Keratinocyte (primary cell): ENCODE data around the gene GAPVD1. TPM values are rescaled to one million over a fixed set of nuclear protein-coding genes. Genes with fewer than 3 reads are reported as not detected.

Source experiments
- DNase-seq: peaks from one replicate; pipeline ENCODE4 v3.0.0-alpha.2; 2011; ENCODE audit warnings: low read depth, missing footprints, low spot score
- FAIRE-seq: peaks from 2 replicates; lab custom pipeline; 2011; peaks lifted over from hg19 to GRCh38; lab: Jason Lieb, UNC
- H2AFZ ChIP-seq: 2 replicates; pipeline ENCODE4 v1.6.0; 2012; ENCODE audit warnings: low read length, control low read depth, inconsistent platforms; ENCODE audit not compliant: control insufficient read depth
- H3K27ac ChIP-seq: 2 replicates; pipeline ENCODE4 v1.5.1; 2011; ENCODE audit warnings: low read length; ENCODE audit not compliant: control insufficient read depth, insufficient read depth
- H3K27me3 ChIP-seq: 3 replicates; pipeline ENCODE4 v1.6.0; 2011; ENCODE audit warnings: low read length; ENCODE audit not compliant: control insufficient read depth, insufficient read depth; ENCODE audit errors: extremely low read depth
- H3K36me3 ChIP-seq, 2 experiments: 2 replicates in 1 of 2; 3 replicates in 1 of 2; pipeline ENCODE4 v1.5.1; 2011; ENCODE audit warnings: low read length in 2 of 2, mild to moderate bottlenecking in 1 of 2; ENCODE audit not compliant: control insufficient read depth in 2 of 2, insufficient read depth in 2 of 2; ENCODE audit errors: extremely low read depth in 1 of 2
- H3K4me1 ChIP-seq: 3 replicates; pipeline ENCODE4 v1.5.1; 2011; ENCODE audit warnings: low read length; ENCODE audit not compliant: control insufficient read depth, insufficient read depth; ENCODE audit errors: extremely low read depth
- H3K4me2 ChIP-seq: 3 replicates; pipeline ENCODE4 v1.6.0; 2011; ENCODE audit warnings: low read depth, low read length; ENCODE audit not compliant: control insufficient read depth, insufficient read depth; ENCODE audit errors: extremely low read depth
- H3K4me3 ChIP-seq, 3 experiments: fragments of 200-600 bp in 1 of 3; sonication (generic) in 1 of 3; 2 replicates in 2 of 3; 3 replicates in 1 of 3; pipeline ENCODE4 v1.5.1; 2011 to 2016; ENCODE audit warnings: low read length in 3 of 3, mild to moderate bottlenecking in 3 of 3, control low read depth in 2 of 3, inconsistent platforms in 1 of 3, low read depth in 1 of 3, mixed read lengths in 1 of 3, mixed run types in 1 of 3, moderate library complexity in 1 of 3; ENCODE audit not compliant: control insufficient read depth in 2 of 3, insufficient read depth in 2 of 3; ENCODE audit errors: extremely low read depth in 1 of 3
- H3K79me2 ChIP-seq: 2 replicates; pipeline ENCODE4 v1.6.0; 2012; ENCODE audit warnings: low read length; ENCODE audit not compliant: control insufficient read depth, insufficient read depth
- H3K9ac ChIP-seq: 3 replicates; pipeline ENCODE4 v1.6.0; 2011; ENCODE audit warnings: low read length; ENCODE audit not compliant: control insufficient read depth, insufficient read depth; ENCODE audit errors: extremely low read depth
- H3K9me1 ChIP-seq: 3 replicates; pipeline ENCODE4 v1.6.0; 2011; ENCODE audit warnings: low read length; ENCODE audit not compliant: control insufficient read depth, insufficient read depth; ENCODE audit errors: extremely low read depth
- H3K9me3 ChIP-seq: 2 replicates; pipeline ENCODE4 v1.5.1; 2012; ENCODE audit warnings: low read depth, low read length; ENCODE audit not compliant: control insufficient read depth
- H4K20me1 ChIP-seq: 3 replicates; pipeline ENCODE4 v1.6.0; 2011; ENCODE audit warnings: low read length; ENCODE audit not compliant: control insufficient read depth, insufficient read depth; ENCODE audit errors: extremely low read depth
- EZH2 ChIP-seq: IDR thresholded peaks from one replicate; pipeline ENCODE4 v1.6.1; 2012; ENCODE audit warnings: inconsistent platforms, mild to moderate bottlenecking, low read length, moderate library complexity
- dilution Hi-C: fragments of 300-500 bp; cut with MboI; formaldehyde crosslinking; loops from one replicate; pipeline ENCODE4 v1.7.0; 2020; ENCODE audit warnings: low sequenced_read_pairs; ENCODE audit not compliant: extremely low pct_ligation_motif_present
- polyA plus RNA-seq, 5 experiments: library from polyadenylated mRNA; depleted of rRNA in 3 of 5; stranded (reverse) in 3 of 5; stranded (forward) in 1 of 5; unstranded in 1 of 5; fragments of >200 nt; gene quantifications; 1 replicate in 1 of 5; 2 replicates in 3 of 5; 3 replicates in 1 of 5; pipeline versions ENCODE4 v1.2.1 to v1.2.3, GENCODE V29; 2011 to 2012; ENCODE audit warnings: missing spikeins in 2 of 5, low read depth in 1 of 5, low replicate concordance in 1 of 5
- TF ChIP-seq, protein P1 (sequence below), 3 experiments: IDR thresholded peaks in 1 of 3; conservative IDR thresholded peaks in 1 of 3; optimal IDR thresholded peaks in 1 of 3; 2 replicates in 2 of 3; 3 replicates in 1 of 3; pipeline versions ENCODE3 to v1.5.1; 2011; ENCODE audit warnings: low read length in 3 of 3, mild to moderate bottlenecking in 3 of 3, moderate library complexity in 2 of 3, control low read depth in 1 of 3, inconsistent platforms in 1 of 3; ENCODE audit not compliant: insufficient read depth in 2 of 3; ENCODE audit errors: extremely low read depth in 1 of 3

Gene GAPVD1
- polyA plus RNA-seq, 1 donor (not counting 4 experiments of a cell fraction or from before 2014, with no cell fraction given), result 23.2 TPM

DNA sequence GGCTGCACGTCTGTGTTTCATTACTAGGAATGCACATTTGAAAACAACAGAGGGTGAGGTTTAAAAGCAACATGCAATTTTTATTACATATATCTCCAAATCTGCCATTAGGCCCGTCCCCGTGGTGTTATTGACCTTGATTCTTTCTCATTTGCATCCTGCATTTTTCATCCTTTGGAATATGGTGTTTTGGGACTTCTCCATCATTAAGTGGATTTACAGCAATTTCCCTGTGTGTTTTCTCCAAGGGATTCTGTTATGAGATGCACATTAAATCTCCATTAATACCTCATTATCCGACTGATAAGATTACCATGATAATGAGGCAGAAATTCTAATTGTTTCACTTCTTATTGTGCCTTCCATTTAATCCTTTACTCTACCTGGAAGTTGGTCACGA, 117.6 kb downstream of the GAPVD1 start:
- dilution Hi-C loops, result no loop called here
- Histone ChIP-seq H3K4me3 (no peak overlapping the region), H2AFZ (no peak overlapping the region), H3K4me2 (no peak overlapping the region), H3K27me3 (peaks cover 14% of the 10 kb centered on the region), H3K27ac (no peak overlapping the region), H3K9ac (no peak overlapping the region), H4K20me1 (no peaks in the 10 kb centered on the region), H3K36me3 (no peaks in the 10 kb centered on the region), H3K9me1 (no peaks in the 10 kb centered on the region), H3K79me2 (no peaks in the 10 kb centered on the region), H3K9me3 (no peaks in the 10 kb centered on the region), H3K4me1 (peaks cover 10% of the 10 kb centered on the region)
- DNase-seq (no peak), FAIRE-seq (no peak)
- TF ChIP-seq EZH2, result no peak
- TF ChIP-seq, protein P1, sequence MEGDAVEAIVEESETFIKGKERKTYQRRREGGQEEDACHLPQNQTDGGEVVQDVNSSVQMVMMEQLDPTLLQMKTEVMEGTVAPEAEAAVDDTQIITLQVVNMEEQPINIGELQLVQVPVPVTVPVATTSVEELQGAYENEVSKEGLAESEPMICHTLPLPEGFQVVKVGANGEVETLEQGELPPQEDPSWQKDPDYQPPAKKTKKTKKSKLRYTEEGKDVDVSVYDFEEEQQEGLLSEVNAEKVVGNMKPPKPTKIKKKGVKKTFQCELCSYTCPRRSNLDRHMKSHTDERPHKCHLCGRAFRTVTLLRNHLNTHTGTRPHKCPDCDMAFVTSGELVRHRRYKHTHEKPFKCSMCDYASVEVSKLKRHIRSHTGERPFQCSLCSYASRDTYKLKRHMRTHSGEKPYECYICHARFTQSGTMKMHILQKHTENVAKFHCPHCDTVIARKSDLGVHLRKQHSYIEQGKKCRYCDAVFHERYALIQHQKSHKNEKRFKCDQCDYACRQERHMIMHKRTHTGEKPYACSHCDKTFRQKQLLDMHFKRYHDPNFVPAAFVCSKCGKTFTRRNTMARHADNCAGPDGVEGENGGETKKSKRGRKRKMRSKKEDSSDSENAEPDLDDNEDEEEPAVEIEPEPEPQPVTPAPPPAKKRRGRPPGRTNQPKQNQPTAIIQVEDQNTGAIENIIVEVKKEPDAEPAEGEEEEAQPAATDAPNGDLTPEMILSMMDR (optimal IDR thresholded peaks at IDR 0.05 in 1 of 3, IDR thresholded peaks at IDR 0.05 in 1 of 3, conservative IDR thresholded peaks at IDR 0.05 in 1 of 3; ENCODE audit: extremely low read depth in 1 of 3, insufficient read depth in 2 of 3, low read length in 3 of 3), result no peak

DNA sequence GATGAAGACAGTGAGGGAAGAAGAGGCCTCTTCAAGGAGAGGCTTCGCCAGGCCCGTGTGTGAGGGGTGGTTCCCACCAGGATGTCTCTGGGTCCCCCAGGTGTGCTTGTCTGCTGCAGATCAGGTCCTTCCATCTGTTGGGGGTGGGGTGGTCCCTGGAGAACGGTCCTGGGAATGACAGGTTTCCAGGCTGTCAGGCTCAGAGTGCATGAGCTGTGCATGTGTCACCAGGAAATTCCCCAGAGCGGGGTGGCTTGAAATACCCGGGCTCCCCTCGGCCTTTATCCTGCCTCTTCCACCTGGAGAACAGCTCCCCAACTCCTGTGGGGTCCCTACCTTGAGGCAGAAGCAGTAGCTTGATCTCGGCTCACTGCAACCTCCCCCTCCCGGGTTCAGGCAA, 118.8 kb downstream of the GAPVD1 start:
- H3K79me2 ChIP-seq, result no peaks in the 10 kb centered on the region
- H3K27me3 ChIP-seq, result peaks cover 14% of the 10 kb centered on the region
- H2AFZ ChIP-seq, result no peak overlapping the region
- no peaks in the 10 kb centered on the region for H4K20me1 ChIP-seq
- H3K4me3 ChIP-seq, result no peak overlapping the region
- H3K27ac ChIP-seq, result no peak overlapping the region
- peaks cover 6% of the 10 kb centered on the region for H3K4me1 ChIP-seq
- dilution Hi-C loops, result no loop called here
- TF ChIP-seq EZH2, result no peak
- TF ChIP-seq, protein P1 (optimal IDR thresholded peaks at IDR 0.05 in 1 of 3, IDR thresholded peaks at IDR 0.05 in 1 of 3, conservative IDR thresholded peaks at IDR 0.05 in 1 of 3; ENCODE audit: extremely low read depth in 1 of 3, insufficient read depth in 2 of 3, low read length in 3 of 3), result no peak
- H3K4me2 ChIP-seq, result no peak overlapping the region
- H3K9ac ChIP-seq, result no peak overlapping the region
- no peaks in the 10 kb centered on the region for H3K9me1 ChIP-seq
- H3K36me3 ChIP-seq, result no peaks in the 10 kb centered on the region
- DNase-seq (no peak), FAIRE-seq (no peak)
- no peaks in the 10 kb centered on the region for H3K9me3 ChIP-seq
